Measurements from ENCODE around the gene SNX13.

- TF ChIP-seq POLR2A (IDR thresholded peaks at IDR 0.05) (no peak), CTCF (IDR thresholded peaks at IDR 0.05) (no peak)
Observed at GRCh38 chr7:17845197-17845547, 95.1 kb downstream of the SNX13 start.
